Adrenal gland (tissue), 12 donors: ENCODE measurements around the gene MNT. TPM values are rescaled to one million over a fixed set of nuclear protein-coding genes. Genes with fewer than 3 reads are reported as not detected.

Experiments used
- DNase-seq, 7 donors: peaks; one replicate each; pipeline ENCODE4 v3.0.0-alpha.2; 2019 to 2020
- H3K27ac ChIP-seq, 5 donors: fragments of 200-600 bp; sonication (generic) in 4 of 5; 1 replicate in 3 of 5; 2 replicates in 2 of 5; pipeline versions ENCODE4 v1.5.1 to v1.8.0; 2016 to 2020; ENCODE audit warnings: mild to moderate bottlenecking in 1 of 5
- H3K27me3 ChIP-seq: fragments of 200-600 bp; 2 replicates; pipeline ENCODE4 v1.8.0; 2021
- H3K36me3 ChIP-seq, 2 donors: fragments of 200-600 bp; replicated peaks in 1 of 2; 1 replicate in 1 of 2; 2 replicates in 1 of 2; pipeline versions ENCODE4 v1.5.1 to v1.8.0; 2018 to 2022
- H3K4me1 ChIP-seq, 2 donors: fragments of 200-600 bp; replicated peaks in 1 of 2; 1 replicate in 1 of 2; 2 replicates in 1 of 2; pipeline versions ENCODE4 v1.5.1 to v1.8.0; 2018 to 2021
- H3K4me3 ChIP-seq, 4 donors: fragments of 200-600 bp; sonication (generic) in 3 of 4; one replicate each; pipeline ENCODE4 v1.5.1; 2016 to 2018
- H3K9me3 ChIP-seq, 3 donors: fragments of 200-600 bp; sonication (generic) in 1 of 3; replicated peaks in 1 of 3; 1 replicate in 2 of 3; 2 replicates in 1 of 3; pipeline versions ENCODE4 v1.5.1 to v1.8.0; 2016 to 2021
- CTCF ChIP-seq, 6 experiments: fragments of 450-650 bp in 4 of 6; fragments of 200-600 bp in 2 of 6; sonication (generic) in 1 of 6; IDR thresholded peaks; 1 replicate in 5 of 6; 2 replicates in 1 of 6; pipeline versions ENCODE4 v1.5.1 to v1.8.0; 2016 to 2021; ENCODE audit warnings: antibody characterized with exemption in 6 of 6, mild to moderate bottlenecking in 2 of 6, moderate library complexity in 1 of 6
- POLR2A ChIP-seq, 2 donors: fragments of 450-650 bp; IDR thresholded peaks; one replicate each; pipeline ENCODE4 v1.6.1; 2017; ENCODE audit warnings: antibody characterized with exemption in 2 of 2, mild to moderate bottlenecking in 2 of 2, moderate library complexity in 1 of 2
- WGBS, 4 donors: extraction: QIAGEN DNeasy Blood & Tissue Kit in 2 of 4; methylation state at CpG; one replicate each; pipeline versions ENCODE4 v1.1.5 to v1.1.7; 2013 to 2017; 5-methylcytosine and 5-hydroxymethylcytosine counted together
- intact Hi-C, 2 donors: fragments of 100-400 bp; cut with DNase I; formaldehyde crosslinking; loops; one replicate each; pipeline versions ENCODE4 v1.14.1 to v1.15.0; 2022 to 2023
- polyA plus RNA-seq, 3 donors: library from polyadenylated mRNA; stranded (reverse); fragments of 200-250 nt in 2 of 3; fragments of 350-450 nt in 1 of 3; fragmentation: Illumina TruSeq in 1 of 3; extraction: RNeasy Lipid Tissue Mini Kit (QIAGEN cat#74804) in 1 of 3; gene quantifications; one replicate each; pipeline ENCODE4 v1.2.3, GENCODE V29; 2013 to 2014
- total RNA-seq, 9 donors: library from RNA; depleted of rRNA in 4 of 9; stranded (reverse); fragments of >200 nt in 4 of 9; fragments of 120-200 nt in 1 of 9; fragmentation: NEBNext Ultra II Directional in 1 of 9; extraction: Animal tissue kit (Norgen Biotek cat#: 25700) in 1 of 9; gene quantifications; one replicate each; pipeline versions ENCODE4 v1.1.0 to v1.2.4, GENCODE V29; 2013 to 2023
- donor health status: healthy with polysubstance abuse.
- donor health status: Bipolar disorder and iron deficiency.
- donor health status: DM: yes; HTN: yes; CAD: no.
- donor health status: DM: no; HTN: no; CAD: no.
- donor health status: DM: no; HTN: no; CAD: no.
- donor health status: DM: yes; HTN: yes; CAD: no.

The MNT gene
- total and polyA plus RNA-seq, 12 donors: 3.5 to 43.9 (median 19.6) TPM

- TF ChIP-seq CTCF (IDR thresholded peaks at IDR 0.05): no peak
- TF ChIP-seq POLR2A (IDR thresholded peaks at IDR 0.05): no peak
- Histone ChIP-seq H3K4me1 (peaks cover 9 to 44% of the 10 kb centered on the region in 2 donors), H3K4me3 (no peak overlapping the region), H3K9me3 (no peaks in the 10 kb centered on the region), H3K27me3 (no peaks in the 10 kb centered on the region), H3K36me3 (peaks cover 0 to 25% of the 10 kb centered on the region in 2 donors), H3K27ac (no peak overlapping the region)
- intact Hi-C loops: no loop called here
- 89 to 92% (median 89%) methylated on average over 21 of the region's 21 CpGs for WGBS, 4 donors
- no peak for DNase-seq
Observed at GRCh38 chr17:2388020-2388682, 12.7 kb downstream of the MNT start.

- H3K27me3 ChIP-seq: no peaks in the 10 kb centered on the region
- WGBS, 4 donors: 83 to 92% (median 90%) methylated on average over 24 to 41 of the region's 41 CpGs
- H3K4me1 ChIP-seq: peaks cover 9 to 52% of the 10 kb centered on the region in 2 donors
- H3K9me3 ChIP-seq: no peaks in the 10 kb centered on the region
- TF ChIP-seq CTCF (IDR thresholded peaks at IDR 0.05): no peak
- no peak for TF ChIP-seq POLR2A (IDR thresholded peaks at IDR 0.05)
- intact Hi-C loops: no loop called here
- no peak overlapping the region for H3K4me3 ChIP-seq
- H3K27ac ChIP-seq: no peak overlapping the region
- DNase-seq: peak in 1 of 7 donors; percentile 29
- peaks cover 0 to 25% of the 10 kb centered on the region in 2 donors for H3K36me3 ChIP-seq
Observed at GRCh38 chr17:2387086-2388019, 13.5 kb downstream of the MNT start.

- H3K27me3 ChIP-seq: no peaks in the 10 kb centered on the region
- no peak overlapping the region for H3K4me3 ChIP-seq
- peak overlapping the region in 1 of 5 donors; percentile 49 for H3K27ac ChIP-seq
- WGBS, 4 donors: 84 to 88% (median 85%) methylated on average over 14 to 22 of the region's 22 CpGs
- intact Hi-C loops: no loop called here
- no peak for TF ChIP-seq CTCF (IDR thresholded peaks at IDR 0.05)
- TF ChIP-seq POLR2A (IDR thresholded peaks at IDR 0.05): no peak
- H3K36me3 ChIP-seq: peaks cover 0 to 25% of the 10 kb centered on the region in 2 donors
- H3K4me1 ChIP-seq: peaks cover 2 to 44% of the 10 kb centered on the region in 2 donors
- no peak for DNase-seq
- no peaks in the 10 kb centered on the region for H3K9me3 ChIP-seq
Observed at GRCh38 chr17:2386400-2387085, 14.3 kb downstream of the MNT start.
